ENCODE measurements around the gene PLAC8L1.

DNA sequence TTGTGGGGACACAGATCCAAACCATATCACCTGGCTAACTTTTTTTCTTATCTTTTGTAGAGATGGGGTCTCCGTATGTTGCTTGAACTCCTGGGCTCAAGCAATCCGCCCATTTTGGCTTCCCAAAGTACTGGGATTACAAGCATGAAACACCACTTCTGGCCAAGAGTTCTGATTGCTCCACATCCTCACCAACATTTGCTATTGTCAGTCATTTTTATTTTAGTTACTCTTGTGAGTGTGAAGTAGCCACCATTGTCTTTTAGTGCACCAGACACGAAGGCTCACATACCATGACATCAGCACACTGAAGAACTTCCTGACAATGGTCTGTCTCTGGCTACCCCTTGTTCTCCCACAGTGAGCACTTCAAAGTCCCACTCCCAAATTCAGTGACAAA is 17.3 kb downstream of the PLAC8L1 start:
- no peak for TF ChIP-seq CEBPB (IDR thresholded peaks at IDR 0.05; ENCODE audit: low read depth, low read length)
- TF ChIP-seq, protein P1, sequence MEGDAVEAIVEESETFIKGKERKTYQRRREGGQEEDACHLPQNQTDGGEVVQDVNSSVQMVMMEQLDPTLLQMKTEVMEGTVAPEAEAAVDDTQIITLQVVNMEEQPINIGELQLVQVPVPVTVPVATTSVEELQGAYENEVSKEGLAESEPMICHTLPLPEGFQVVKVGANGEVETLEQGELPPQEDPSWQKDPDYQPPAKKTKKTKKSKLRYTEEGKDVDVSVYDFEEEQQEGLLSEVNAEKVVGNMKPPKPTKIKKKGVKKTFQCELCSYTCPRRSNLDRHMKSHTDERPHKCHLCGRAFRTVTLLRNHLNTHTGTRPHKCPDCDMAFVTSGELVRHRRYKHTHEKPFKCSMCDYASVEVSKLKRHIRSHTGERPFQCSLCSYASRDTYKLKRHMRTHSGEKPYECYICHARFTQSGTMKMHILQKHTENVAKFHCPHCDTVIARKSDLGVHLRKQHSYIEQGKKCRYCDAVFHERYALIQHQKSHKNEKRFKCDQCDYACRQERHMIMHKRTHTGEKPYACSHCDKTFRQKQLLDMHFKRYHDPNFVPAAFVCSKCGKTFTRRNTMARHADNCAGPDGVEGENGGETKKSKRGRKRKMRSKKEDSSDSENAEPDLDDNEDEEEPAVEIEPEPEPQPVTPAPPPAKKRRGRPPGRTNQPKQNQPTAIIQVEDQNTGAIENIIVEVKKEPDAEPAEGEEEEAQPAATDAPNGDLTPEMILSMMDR (IDR thresholded peaks at IDR 0.05; ENCODE audit: control extremely low read depth in 1 of 3, insufficient read depth in 1 of 3, low read depth in 1 of 3, low read length in 3 of 3): no peak
- no peak for TF ChIP-seq POLR2A (IDR thresholded peaks at IDR 0.05; ENCODE audit: control extremely low read depth in 1 of 2, low read depth in 2 of 2, low read length in 2 of 2)
- TF ChIP-seq, protein P2, sequence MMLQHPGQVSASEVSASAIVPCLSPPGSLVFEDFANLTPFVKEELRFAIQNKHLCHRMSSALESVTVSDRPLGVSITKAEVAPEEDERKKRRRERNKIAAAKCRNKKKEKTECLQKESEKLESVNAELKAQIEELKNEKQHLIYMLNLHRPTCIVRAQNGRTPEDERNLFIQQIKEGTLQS (IDR thresholded peaks at IDR 0.05; ENCODE audit: insufficient read depth, low read depth, low read length): no peak
- TF ChIP-seq HDAC2 (IDR thresholded peaks at IDR 0.05; ENCODE audit: borderline replicate concordance in 1 of 2, low read depth in 2 of 2, low read length in 2 of 2): no peak
- no peak for TF ChIP-seq SAP30 (IDR thresholded peaks at IDR 0.05; ENCODE audit: insufficient read depth, insufficient replicate concordance, low read length)
- TF ChIP-seq BACH1 (IDR thresholded peaks at IDR 0.05; ENCODE audit: low read length): no peak
- TF ChIP-seq SRF (IDR thresholded peaks at IDR 0.05; ENCODE audit: low read depth, low read length): no peak
- TF ChIP-seq MAX (IDR thresholded peaks at IDR 0.05): no peak
- no peak for TF ChIP-seq USF2 (IDR thresholded peaks at IDR 0.05; ENCODE audit: low read length)
- TF ChIP-seq POLR2AphosphoS5 (IDR thresholded peaks at IDR 0.05; ENCODE audit: low read depth, low read length): no peak
- no peak for TF ChIP-seq TCF12 (IDR thresholded peaks at IDR 0.05; ENCODE audit: low read depth, low read length)
- no peak for TF ChIP-seq EZH2 (IDR thresholded peaks at IDR 0.05; ENCODE audit: low read depth, low read length, severe bottlenecking)

All from H1 (cell line).